Esophagus (tissue), 2 donors: ENCODE data around the gene COL9A3. TPM values are rescaled to one million over a fixed set of nuclear protein-coding genes. Genes with fewer than 3 reads are reported as not detected.

Source experiments
- H3K27ac ChIP-seq, 2 donors: one replicate each; pipeline ENCODE4 v1.5.1; 2013; ENCODE audit warnings: low read depth in 2 of 2, mild to moderate bottlenecking in 2 of 2, inconsistent platforms in 1 of 2, low read length in 1 of 2, moderate library complexity in 1 of 2
- H3K27me3 ChIP-seq, 2 donors: one replicate each; pipeline ENCODE4 v1.6.1; 2013; ENCODE audit warnings: low read length in 2 of 2, control low read depth in 1 of 2, mild to moderate bottlenecking in 1 of 2; ENCODE audit not compliant: insufficient read depth in 2 of 2, control insufficient read depth in 1 of 2
- H3K36me3 ChIP-seq, 2 donors: one replicate each; pipeline ENCODE4 v1.6.1; 2013; ENCODE audit warnings: low read length in 1 of 2; ENCODE audit not compliant: control insufficient read depth in 2 of 2, insufficient read depth in 2 of 2
- H3K4me1 ChIP-seq, 2 donors: one replicate each; pipeline ENCODE4 v1.6.1; 2013; ENCODE audit warnings: low read length in 1 of 2; ENCODE audit not compliant: control insufficient read depth in 2 of 2, insufficient read depth in 2 of 2
- H3K4me3 ChIP-seq, 2 donors: one replicate each; pipeline ENCODE4 v1.5.1; 2013; ENCODE audit warnings: low read length in 2 of 2, mild to moderate bottlenecking in 2 of 2, low read depth in 1 of 2, moderate library complexity in 1 of 2
- H3K9me3 ChIP-seq, 2 donors: one replicate each; pipeline ENCODE4 v1.6.1; 2013; ENCODE audit warnings: mild to moderate bottlenecking in 2 of 2, low read depth in 1 of 2, low read length in 1 of 2, moderate library complexity in 1 of 2; ENCODE audit not compliant: control insufficient read depth in 2 of 2, insufficient read depth in 1 of 2
- WGBS, 2 donors: extraction: QIAGEN DNeasy Blood & Tissue Kit; methylation state at CpG; one replicate each; pipeline ENCODE4 v1.1.7; 2013; 5-methylcytosine and 5-hydroxymethylcytosine counted together
- polyA plus RNA-seq, 2 donors: library from polyadenylated mRNA; stranded (reverse); fragments of 200-250 nt; gene quantifications; one replicate each; pipeline ENCODE4 v1.2.3, GENCODE V29; 2013
- donor health status: healthy with polysubstance abuse.
- donor health status: Bipolar disorder and iron deficiency.

The COL9A3 gene
- polyA plus RNA-seq, 2 donors, result 1.4 to 3.8 TPM

GRCh38 chr20:62787321-62787720, 29.5 kb upstream of the COL9A3 start:
- Histone ChIP-seq H3K4me1 (no peaks in the 10 kb centered on the region), H3K27me3 (no peaks in the 10 kb centered on the region), H3K9me3 (no peaks in the 10 kb centered on the region), H3K4me3 (no peak overlapping the region), H3K36me3 (no peaks in the 10 kb centered on the region), H3K27ac (no peak overlapping the region)
- WGBS, 2 donors, result 66 to 75% methylated on average over 7 of the region's 7 CpGs

GRCh38 chr20:62787866-62788265, 29.0 kb upstream of the COL9A3 start:
- Histone ChIP-seq H3K4me1 (no peaks in the 10 kb centered on the region), H3K27me3 (no peaks in the 10 kb centered on the region), H3K9me3 (no peaks in the 10 kb centered on the region), H3K36me3 (no peaks in the 10 kb centered on the region), H3K4me3 (no peak overlapping the region), H3K27ac (no peak overlapping the region)
- WGBS, 2 donors, result 69 to 82% methylated on average over 5 of the region's 5 CpGs

GRCh38 chr20:62788607-62789006, 28.2 kb upstream of the COL9A3 start:
- Histone ChIP-seq H3K27me3 (no peaks in the 10 kb centered on the region), H3K4me1 (peaks cover 0 to 2% of the 10 kb centered on the region in 2 donors), H3K9me3 (no peaks in the 10 kb centered on the region), H3K36me3 (no peaks in the 10 kb centered on the region), H3K27ac (no peak overlapping the region), H3K4me3 (no peak overlapping the region)
- 75 to 77% methylated on average over 15 of the region's 15 CpGs for WGBS, 2 donors

DNA sequence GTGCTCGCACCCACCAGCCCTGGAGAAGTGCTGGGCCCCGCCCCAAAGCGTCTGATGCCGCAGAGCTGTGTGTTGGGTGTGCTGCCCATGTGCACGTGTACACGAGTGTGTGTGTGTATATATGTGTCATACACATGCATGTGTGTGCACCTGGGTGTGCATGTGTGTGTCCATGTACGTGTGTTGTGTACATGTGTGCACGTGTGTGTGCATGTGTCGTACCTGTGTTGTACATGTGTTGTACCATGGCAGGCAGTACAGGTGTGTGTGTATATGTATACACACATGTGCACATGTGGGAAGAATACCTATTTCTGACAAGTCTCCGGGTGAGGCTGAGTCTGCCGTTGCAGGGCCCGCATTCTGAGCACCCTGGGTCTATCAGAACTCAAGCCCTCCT, 26.8 kb upstream of the COL9A3 start:
- Histone ChIP-seq H3K36me3 (no peaks in the 10 kb centered on the region), H3K27me3 (no peaks in the 10 kb centered on the region), H3K4me3 (no peak overlapping the region), H3K27ac (no peak overlapping the region), H3K4me1 (peaks cover 0 to 6% of the 10 kb centered on the region in 2 donors), H3K9me3 (no peaks in the 10 kb centered on the region)
- 88 to 89% methylated on average over 12 of the region's 12 CpGs for WGBS, 2 donors

DNA sequence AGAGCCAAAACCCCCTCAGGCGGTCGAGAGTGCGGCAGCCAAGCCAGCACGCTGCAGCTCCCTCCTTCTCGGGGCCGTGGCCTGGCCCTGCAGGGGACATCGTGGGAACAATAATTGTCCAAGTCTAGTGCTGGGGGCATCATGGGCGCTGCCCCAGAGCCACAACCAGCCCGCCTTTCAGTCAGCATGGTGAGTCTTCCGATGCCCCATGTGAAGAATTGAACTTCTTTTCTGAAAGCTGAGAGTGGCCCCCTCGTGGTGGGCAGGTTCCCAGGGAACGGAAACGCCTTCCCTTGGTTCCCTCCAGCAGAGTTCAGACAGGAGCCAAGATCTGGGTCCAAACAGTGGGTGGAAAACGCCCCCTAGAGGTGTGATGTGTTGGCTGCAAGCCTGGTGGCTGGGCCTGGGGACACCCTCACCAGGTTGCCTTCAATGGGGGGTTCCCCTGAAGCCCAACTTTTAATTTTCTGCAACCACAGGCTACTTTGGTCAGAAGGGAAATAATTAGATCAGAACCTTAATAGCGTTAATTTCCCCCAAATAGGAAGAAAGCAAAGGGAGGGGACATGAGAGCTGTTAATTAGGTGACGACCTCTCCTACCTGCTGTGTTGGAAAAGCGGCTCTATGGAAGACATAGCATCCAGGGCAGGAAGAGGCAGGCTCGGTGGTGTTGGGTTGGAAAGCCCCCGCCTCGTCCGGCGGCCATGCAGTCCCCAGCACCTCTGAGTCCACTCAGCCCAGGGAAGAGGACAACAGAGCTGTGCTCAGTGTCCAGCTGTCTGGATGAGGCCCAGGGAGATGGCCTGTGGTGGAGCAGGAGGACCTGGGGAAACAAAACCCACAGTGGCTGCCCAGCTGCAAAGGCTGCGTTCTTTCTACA, 25.3 kb upstream of the COL9A3 start:
- Histone ChIP-seq H3K27ac (peak overlapping the region in 1 of 2 donors; percentile 33), H3K4me1 (peaks cover 0 to 6% of the 10 kb centered on the region in 2 donors), H3K9me3 (no peaks in the 10 kb centered on the region), H3K27me3 (no peaks in the 10 kb centered on the region), H3K36me3 (no peaks in the 10 kb centered on the region), H3K4me3 (no peak overlapping the region)
- WGBS, 2 donors, result 31 to 33% methylated on average over 23 of the region's 23 CpGs

DNA sequence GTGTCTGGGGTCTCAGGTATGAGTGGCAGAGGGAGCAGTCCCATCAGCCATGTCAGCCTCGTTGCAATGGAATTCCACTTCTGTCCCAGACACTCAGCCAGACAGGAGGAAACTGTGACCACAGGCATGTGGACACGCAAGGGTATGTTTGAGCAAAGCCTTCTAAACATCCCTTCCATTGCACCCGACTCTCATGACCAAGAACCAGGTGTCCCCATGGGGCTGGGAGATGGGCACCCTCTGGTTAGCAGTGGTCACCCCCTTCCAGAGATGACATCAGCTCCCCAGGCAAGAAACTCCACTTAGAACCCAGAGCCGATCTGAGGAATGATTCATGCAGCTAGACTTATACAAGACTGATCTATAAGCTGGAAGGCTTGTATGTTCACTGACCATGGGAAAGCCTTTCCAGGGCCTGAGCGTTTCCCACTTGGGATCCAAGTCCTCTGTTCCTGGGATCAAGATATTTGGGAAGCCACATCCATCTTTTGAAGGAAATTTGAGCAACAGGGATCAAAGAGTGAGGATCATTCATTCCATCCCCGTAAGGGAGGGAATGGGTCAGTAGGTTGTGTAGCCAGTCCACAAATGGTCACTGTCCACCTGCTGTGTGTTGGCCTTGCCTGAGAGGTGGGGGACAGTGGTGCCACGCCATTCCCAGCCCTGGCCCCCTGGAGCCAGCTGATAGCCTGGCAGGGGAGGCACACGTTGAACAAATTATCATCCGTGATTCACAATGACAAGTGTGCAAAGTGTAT, 24.5 kb upstream of the COL9A3 start:
- 70 to 83% methylated on average over 9 of the region's 9 CpGs for WGBS, 2 donors
- H3K27ac ChIP-seq, result no peak overlapping the region
- H3K9me3 ChIP-seq, result no peaks in the 10 kb centered on the region
- peaks cover 0 to 11% of the 10 kb centered on the region in 2 donors for H3K4me1 ChIP-seq
- H3K27me3 ChIP-seq, result no peaks in the 10 kb centered on the region
- H3K36me3 ChIP-seq, result no peaks in the 10 kb centered on the region
- H3K4me3 ChIP-seq, result no peak overlapping the region

GRCh38 chr20:62792940-62793756, 23.7 kb upstream of the COL9A3 start:
- peak overlapping the region; percentile 84 to 93 for H3K27ac ChIP-seq
- H3K36me3 ChIP-seq, result no peaks in the 10 kb centered on the region
- 79 to 81% methylated on average over 22 of the region's 22 CpGs for WGBS, 2 donors
- H3K9me3 ChIP-seq, result no peaks in the 10 kb centered on the region
- H3K4me3 ChIP-seq, result no peak overlapping the region
- H3K27me3 ChIP-seq, result no peaks in the 10 kb centered on the region
- H3K4me1 ChIP-seq, result peaks cover 0 to 11% of the 10 kb centered on the region in 2 donors

- no peaks in the 10 kb centered on the region for H3K27me3 ChIP-seq
Measured at GRCh38 chr20:62793757-62794006, 23.2 kb upstream of the COL9A3 start.

GRCh38 chr20:62794007-62794724, 22.7 kb upstream of the COL9A3 start:
- peaks cover 0 to 11% of the 10 kb centered on the region in 2 donors for H3K4me1 ChIP-seq
- H3K9me3 ChIP-seq, result no peaks in the 10 kb centered on the region
- peak overlapping the region; percentile 93 for H3K27ac ChIP-seq
- 0 to 1% methylated on average over 52 to 69 of the region's 69 CpGs for WGBS, 2 donors
- peaks cover 0 to 9% of the 10 kb centered on the region in 2 donors for H3K36me3 ChIP-seq
- H3K27me3 ChIP-seq, result no peaks in the 10 kb centered on the region
- H3K4me3 ChIP-seq, result peak overlapping the region; percentile 52 to 81

More at GRCh38 chr20:62793757-62794006, 23.2 kb upstream of the COL9A3 start:
- H3K36me3 ChIP-seq, result peaks cover 0 to 4% of the 10 kb centered on the region in 2 donors
- peaks cover 0 to 11% of the 10 kb centered on the region in 2 donors for H3K4me1 ChIP-seq
- H3K4me3 ChIP-seq, result peak overlapping the region; percentile 24 to 26
- 54 to 57% methylated on average over 7 of the region's 7 CpGs for WGBS, 2 donors
- H3K9me3 ChIP-seq, result no peaks in the 10 kb centered on the region
- peak overlapping the region; percentile 84 to 93 for H3K27ac ChIP-seq
